Measurements from ENCODE around the gene CLCN4. TPM values are rescaled to one million over a fixed set of nuclear protein-coding genes. Genes with fewer than 3 reads are reported as not detected.
A peak's percentile ranks its signal among the peaks of the same experiment; 100 is the strongest.

CLCN4 gene
- total and polyA plus RNA-seq, 8 donors = 0.35 to 22.3 (median 2.7) TPM; not detected in 1

GRCh38 chrX:10115082-10115481 lies 41.7 kb upstream of the CLCN4 start:
- WGBS, 5 donors = 76 to 93% (median 90%) methylated on average over 4 to 5 of the region's 5 CpGs

GRCh38 chrX:10117301-10117700 lies 39.5 kb upstream of the CLCN4 start:
- H3K9me3 ChIP-seq = no peaks in the 10 kb centered on the region
- H3K27me3 ChIP-seq = no peaks in the 10 kb centered on the region
- TF ChIP-seq CTCF (IDR thresholded peaks at IDR 0.05) (no peak), EP300 (IDR thresholded peaks at IDR 0.05) (no peak), POLR2A (IDR thresholded peaks at IDR 0.05) (no peak), POLR2AphosphoS5 (IDR thresholded peaks at IDR 0.05) (no peak)
- intact Hi-C loops (cut with DNase I; ENCODE audit: low total_unique reads) = loop anchor here (5.0 kb wide), 1 partner anchor 120 kb away; no protein-coding TSS in a partner anchor
- H3K4me1 ChIP-seq = peaks cover 0 to 31% (median 3%) of the 10 kb centered on the region in 4 donors
- peaks cover 0 to 20% (median 14%) of the 10 kb centered on the region in 4 donors for H3K36me3 ChIP-seq
- H3K27ac ChIP-seq = no peak overlapping the region
- WGBS, 5 donors = 96 to 99% (median 97%) methylated on average over 18 to 31 of the region's 31 CpGs
- DNase-seq = no peak
- H3K4me3 ChIP-seq = no peak overlapping the region

More at GRCh38 chrX:10115082-10115481, 41.7 kb upstream of the CLCN4 start:
- Histone ChIP-seq H3K4me1 (peaks cover 4 to 34% (median 10%) of the 10 kb centered on the region in 4 donors), H3K36me3 (peaks cover 0 to 23% (median 16%) of the 10 kb centered on the region in 4 donors), H3K4me3 (no peak overlapping the region), H3K27ac (no peak overlapping the region), H3K9me3 (no peaks in the 10 kb centered on the region), H3K27me3 (no peaks in the 10 kb centered on the region)
- TF ChIP-seq EP300 (IDR thresholded peaks at IDR 0.05) (no peak), CTCF (IDR thresholded peaks at IDR 0.05) (no peak), POLR2AphosphoS5 (IDR thresholded peaks at IDR 0.05) (no peak), POLR2A (IDR thresholded peaks at IDR 0.05) (no peak)
- no peak for DNase-seq
- intact Hi-C loops (cut with DNase I; ENCODE audit: low total_unique reads) = loop anchor here (5.0 kb wide), 1 partner anchor 118 kb away; no protein-coding TSS in a partner anchor

- H3K27ac ChIP-seq = no peak overlapping the region
- WGBS, 5 donors = 89 to 97% (median 93%) methylated on average over 9 of the region's 9 CpGs
- H3K36me3 ChIP-seq = peaks cover 0 to 20% (median 14%) of the 10 kb centered on the region in 4 donors
- H3K9me3 ChIP-seq = no peaks in the 10 kb centered on the region
- TF ChIP-seq POLR2AphosphoS5 (IDR thresholded peaks at IDR 0.05) = no peak
- no peak for TF ChIP-seq CTCF (IDR thresholded peaks at IDR 0.05)
- no peak for TF ChIP-seq EP300 (IDR thresholded peaks at IDR 0.05)
- no peak for TF ChIP-seq POLR2A (IDR thresholded peaks at IDR 0.05)
- peaks cover 0 to 31% (median 3%) of the 10 kb centered on the region in 4 donors for H3K4me1 ChIP-seq
- no peaks in the 10 kb centered on the region for H3K27me3 ChIP-seq
- no peak for DNase-seq
- no peak overlapping the region for H3K4me3 ChIP-seq
- intact Hi-C loops (cut with DNase I; ENCODE audit: low total_unique reads) = loop anchor here (5.0 kb wide), 1 partner anchor 121 kb away; no protein-coding TSS in a partner anchor
Observed at GRCh38 chrX:10117864-10118377, 38.9 kb upstream of the CLCN4 start.

GRCh38 chrX:10118530-10118929 lies 38.2 kb upstream of the CLCN4 start:
- DNase-seq = no peak
- H3K4me1 ChIP-seq = peaks cover 0 to 31% (median 3%) of the 10 kb centered on the region in 4 donors
- H3K9me3 ChIP-seq = no peaks in the 10 kb centered on the region
- no peaks in the 10 kb centered on the region for H3K27me3 ChIP-seq
- no peak overlapping the region for H3K4me3 ChIP-seq
- intact Hi-C loops (cut with DNase I; ENCODE audit: low total_unique reads) = loop anchor here (5.0 kb wide), 1 partner anchor 121 kb away; no protein-coding TSS in a partner anchor
- no peak for TF ChIP-seq CTCF (IDR thresholded peaks at IDR 0.05)
- no peak for TF ChIP-seq POLR2AphosphoS5 (IDR thresholded peaks at IDR 0.05)
- TF ChIP-seq POLR2A (IDR thresholded peaks at IDR 0.05) = no peak
- no peak for TF ChIP-seq EP300 (IDR thresholded peaks at IDR 0.05)
- peak overlapping the region in 2 of 5 donors; percentile 12 to 50 for H3K27ac ChIP-seq
- peaks cover 0 to 21% (median 14%) of the 10 kb centered on the region in 4 donors for H3K36me3 ChIP-seq
- 70 to 88% (median 81%) methylated on average over 2 to 4 of the region's 4 CpGs for WGBS, 5 donors

All from stomach (tissue), 9 donors.